ENCODE results near the gene SNX32. TPM values are rescaled to one million over a fixed set of nuclear protein-coding genes. Genes with fewer than 3 reads are reported as not detected.
"Not testable (repeated sequence)": the region's sequence is repeated elsewhere in the genome, so short reads cannot be mapped to it uniquely, and the experiment has no call there.

SNX32 gene
- total RNA-seq, 1 donor from 2014 or later = 1.4 TPM

DNA sequence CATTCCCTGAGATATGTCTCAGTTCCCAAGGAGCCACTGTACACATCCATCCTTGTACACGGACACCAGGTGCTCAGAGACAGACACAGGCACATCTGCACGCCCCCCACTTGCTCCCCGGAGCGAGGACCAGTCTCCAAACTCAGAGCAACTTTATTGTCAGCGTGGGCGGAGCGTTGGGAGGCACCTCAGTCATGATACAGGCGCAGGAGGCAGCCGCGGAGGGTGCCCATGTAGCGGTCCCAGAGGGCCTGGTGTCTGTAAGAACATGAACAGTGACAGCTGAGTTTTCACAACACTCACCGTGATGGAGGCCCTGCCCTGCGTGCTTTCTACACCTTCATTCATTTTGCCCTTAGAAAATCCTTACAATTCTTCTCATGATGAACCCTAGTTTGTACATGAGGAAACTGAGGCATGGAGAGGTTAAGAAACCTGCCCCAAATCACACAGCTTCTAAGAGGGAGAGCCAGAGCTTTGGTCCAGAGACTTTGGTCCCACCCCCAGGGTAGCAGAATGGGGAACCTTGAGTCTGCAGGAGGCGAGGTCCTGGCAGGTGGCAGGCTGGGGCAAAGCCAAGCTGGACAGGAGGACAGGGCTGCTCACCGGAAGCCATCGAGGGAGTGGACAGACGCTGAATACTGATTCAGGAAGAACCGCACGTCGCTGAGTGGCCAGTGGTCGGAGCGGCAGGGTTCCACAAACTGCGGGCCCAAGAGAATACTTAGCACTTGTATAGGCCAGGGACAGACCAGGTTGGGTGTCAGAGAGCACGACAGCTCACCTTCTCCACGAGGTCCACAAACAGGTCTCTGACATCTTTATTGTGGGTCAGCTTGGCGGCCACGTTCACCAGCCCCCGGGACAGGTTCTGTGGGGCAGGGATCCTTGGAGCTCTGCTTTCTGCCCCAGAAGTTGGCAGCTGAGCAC is 50.3 kb downstream of the SNX32 start:
- no peak for DNase-seq (ENCODE audit: low spot score)

DNA sequence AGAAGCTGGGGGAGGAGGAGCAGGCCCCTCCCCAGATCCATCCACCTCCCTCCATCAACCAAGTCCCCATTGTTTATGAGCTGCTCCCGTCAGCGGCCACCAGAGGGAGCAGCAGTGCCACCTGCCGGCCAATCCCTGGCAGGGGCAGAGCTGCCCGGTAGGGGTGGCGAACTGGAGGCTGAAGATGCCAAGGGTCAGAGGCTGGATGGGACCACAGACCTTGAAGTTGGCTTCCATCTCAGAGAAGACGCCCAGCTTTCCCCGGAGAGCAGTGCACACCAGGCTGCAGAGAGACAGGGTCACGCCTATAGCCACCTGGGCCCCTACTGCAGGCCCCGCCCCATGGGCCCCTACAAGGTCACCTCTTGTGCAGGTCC is 50.9 kb downstream of the SNX32 start:
- DNase-seq (ENCODE audit: low spot score) = peak; percentile 73

DNA sequence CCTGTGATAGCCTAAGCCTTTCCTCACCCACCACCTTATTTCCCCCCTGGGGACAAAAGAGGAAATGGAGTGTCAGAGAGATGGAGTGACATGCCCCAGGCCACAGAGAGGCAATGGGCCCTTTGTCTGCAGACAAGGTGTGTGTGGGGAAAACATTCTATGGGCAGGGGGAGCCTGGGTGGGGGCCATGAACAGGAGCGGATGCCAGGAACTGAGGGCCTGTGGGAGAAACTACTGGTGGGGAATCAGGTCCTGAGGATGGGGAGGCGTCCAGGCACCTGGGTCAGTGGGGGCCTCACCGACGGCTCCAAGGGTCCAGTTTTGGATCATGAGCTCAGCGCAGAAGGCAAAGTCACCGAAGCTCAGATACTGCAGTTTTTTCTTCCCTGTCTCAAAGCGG is 51.5 kb downstream of the SNX32 start:
- no peak for DNase-seq (ENCODE audit: low spot score)

DNA sequence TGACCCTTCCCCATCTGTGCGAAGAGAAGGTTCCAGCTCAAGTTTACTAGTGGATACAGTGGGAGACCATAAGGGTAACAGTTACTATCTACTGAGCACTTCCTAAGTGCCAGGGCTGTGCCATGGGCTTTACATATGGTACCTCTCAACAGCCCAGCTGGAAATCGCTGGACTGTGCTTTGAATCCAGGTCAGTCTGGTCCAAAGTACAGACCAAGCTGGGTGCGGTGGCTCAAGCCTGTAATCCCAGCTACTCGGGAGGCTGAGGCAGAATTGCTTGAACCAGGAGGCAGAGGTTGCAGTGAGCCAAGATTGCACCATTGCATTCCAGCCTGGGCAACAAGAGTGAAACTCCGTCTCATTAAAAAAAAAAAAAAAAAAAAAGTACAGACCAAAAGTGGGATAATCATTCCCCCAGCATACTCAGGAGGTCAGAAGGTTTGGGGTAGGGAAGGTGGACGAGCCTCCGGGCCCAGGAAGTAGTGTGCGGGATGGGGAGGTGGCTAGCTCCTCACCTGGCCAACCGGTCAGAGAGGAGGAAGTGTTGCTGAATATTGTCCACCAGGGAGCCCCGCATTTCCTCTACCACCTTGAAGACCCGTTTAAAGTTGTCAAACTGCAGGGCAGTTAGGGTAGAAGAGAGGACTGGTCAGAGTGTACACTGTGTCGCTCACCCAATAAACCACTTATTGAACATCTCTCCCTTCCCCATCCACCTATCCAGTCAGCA is 52.2 kb downstream of the SNX32 start:
- no peak for DNase-seq (ENCODE audit: low spot score)

DNA sequence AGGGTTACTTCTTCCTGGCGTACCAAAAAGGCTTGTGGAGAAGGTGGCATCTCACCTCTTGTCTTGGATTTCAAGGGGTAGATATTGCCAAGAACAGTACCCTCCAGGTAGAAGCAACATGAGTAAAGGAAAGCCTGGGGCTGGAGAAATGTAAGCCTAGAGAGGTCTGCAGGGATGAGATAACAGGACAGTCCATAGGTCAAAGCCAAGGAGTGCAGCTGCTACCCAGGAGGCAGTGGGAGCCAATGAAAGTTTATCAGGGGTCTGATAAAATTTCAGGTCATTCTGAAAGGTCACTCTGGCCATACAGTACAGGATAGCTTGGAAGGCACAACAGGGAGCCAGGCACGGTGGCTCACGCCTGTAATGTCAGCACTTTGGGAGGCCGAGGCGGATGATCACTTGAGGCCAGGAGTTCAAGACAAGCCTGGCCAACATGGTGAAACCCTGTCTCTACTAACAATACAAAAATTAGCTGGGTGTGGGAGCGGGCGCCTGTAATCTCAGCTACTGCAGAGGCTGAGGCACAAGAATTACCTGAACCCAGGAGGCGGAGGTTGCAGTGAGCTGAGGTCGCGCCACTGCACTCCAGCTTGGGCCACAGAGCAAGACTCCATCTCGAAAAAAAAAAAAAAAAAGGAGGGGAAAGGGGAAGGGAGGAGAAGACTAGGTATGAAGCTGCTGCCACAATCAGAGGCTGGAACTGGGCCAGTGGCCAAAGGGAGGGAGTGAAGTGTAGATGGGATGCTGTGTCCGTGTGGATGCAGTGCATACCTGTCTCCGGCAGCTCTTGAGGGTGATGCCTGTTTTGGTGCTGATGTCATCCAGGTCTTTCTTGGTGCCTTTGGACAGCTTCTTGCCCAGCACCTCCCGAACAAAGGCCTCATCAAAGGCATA is 53.3 kb downstream of the SNX32 start:
- DNase-seq (ENCODE audit: low spot score) = no peak

DNA sequence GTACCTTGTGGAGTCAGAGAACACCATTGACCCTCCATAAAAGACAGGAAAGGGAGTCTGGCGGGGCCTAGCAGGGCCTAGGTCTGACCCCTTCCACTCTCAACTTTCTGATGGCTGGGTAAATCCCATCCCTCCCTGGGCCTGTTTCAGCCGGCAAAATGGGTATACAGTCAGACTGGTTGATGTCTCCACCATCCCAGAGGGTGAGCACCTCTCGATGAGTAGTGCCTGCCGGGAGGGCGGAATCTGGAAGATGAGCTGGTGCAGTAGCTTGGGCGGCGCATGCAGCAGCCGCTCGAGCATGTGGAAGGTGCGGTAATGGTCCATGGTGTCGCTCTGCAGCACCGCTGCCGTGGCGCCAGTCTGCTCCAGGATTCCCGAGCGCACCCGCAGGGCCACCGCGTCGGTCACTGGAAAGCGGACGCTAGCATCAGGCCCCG is 54.0 kb downstream of the SNX32 start:
- DNase-seq (ENCODE audit: low spot score) = no peak

DNA sequence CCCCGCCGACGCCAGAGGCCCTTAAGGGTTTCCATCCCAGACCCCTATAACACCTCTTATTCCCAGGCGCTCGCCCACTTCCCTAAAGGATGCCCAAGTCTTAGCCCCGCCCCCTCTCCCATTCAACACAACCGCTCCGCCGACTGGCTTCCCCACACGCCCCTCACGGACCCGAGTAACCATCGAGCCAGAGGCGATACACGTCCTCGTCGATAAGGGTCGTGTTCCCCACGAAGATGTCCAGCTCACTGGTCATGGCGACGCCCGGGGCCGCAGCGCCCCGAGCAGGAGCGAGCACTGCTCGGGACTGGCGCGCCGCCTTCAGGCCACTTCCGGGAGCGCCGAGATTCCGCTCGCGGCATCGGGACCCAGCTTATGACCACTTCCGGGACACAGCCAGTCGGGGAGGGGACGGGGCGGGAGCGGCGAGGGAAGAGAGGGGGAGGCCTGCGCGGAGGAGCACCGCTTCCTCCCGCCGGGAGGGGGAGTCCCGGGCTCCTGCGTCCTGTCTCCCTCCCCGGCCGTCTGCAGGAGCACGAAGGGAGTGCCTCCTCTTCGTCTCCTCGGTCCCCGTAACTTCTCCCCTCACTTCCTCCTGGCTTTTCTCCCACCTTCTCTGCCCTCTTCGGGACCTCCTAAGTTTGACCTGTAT is 54.5 kb downstream of the SNX32 start, which contains the start of gene FIBP:
Gene FIBP (minus strand): TSS at position 309 of the 652 bp plus-strand sequence. CDS start 53 bp downstream, at position 256.
- DNase-seq (ENCODE audit: low spot score) = peak; percentile 97

DNA sequence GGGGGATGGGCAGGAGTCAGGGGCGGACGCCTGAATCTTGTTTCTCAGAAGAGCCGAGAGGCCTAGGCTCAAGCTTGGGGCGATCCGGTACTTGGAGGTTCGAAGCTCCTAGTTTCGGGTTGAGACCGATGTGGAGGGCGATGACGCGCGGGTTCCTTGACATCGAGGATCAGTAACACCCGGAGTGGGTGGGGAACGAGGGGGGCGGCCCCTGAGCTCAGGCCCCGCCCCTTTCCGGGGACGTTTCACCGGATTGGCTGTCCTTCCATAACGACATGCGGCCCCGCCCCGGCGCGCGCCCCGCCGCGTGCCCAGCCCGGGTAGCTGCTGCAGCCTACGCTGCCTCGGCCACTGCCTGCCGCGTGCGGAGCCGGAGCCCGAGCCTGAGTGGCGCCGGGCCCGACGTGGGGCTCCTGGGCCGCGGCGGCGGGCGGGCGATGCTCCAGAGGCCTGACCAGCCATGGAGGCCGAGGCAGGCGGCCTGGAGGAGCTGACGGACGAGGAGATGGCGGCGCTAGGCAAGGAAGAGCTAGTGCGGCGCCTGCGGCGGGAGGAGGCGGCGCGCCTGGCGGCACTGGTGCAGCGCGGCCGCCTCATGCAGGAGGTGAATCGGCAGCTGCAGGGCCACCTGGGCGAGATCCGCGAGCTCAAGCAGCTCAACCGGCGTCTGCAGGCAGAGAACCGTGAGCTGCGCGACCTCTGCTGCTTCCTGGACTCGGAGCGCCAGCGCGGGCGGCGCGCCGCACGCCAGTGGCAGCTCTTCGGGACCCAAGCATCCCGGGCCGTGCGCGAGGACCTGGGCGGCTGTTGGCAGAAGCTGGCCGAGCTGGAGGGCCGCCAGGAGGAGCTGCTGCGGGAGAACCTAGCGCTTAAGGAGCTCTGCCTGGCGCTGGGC is 56.8 kb downstream of the SNX32 start, which contains the start of gene CCDC85B:
Gene CCDC85B (plus strand): TSS at position 350 of the 895 bp plus-strand sequence. CDS start 111 bp downstream, at position 461.
- peak; percentile 99 for DNase-seq (ENCODE audit: low spot score)

DNA sequence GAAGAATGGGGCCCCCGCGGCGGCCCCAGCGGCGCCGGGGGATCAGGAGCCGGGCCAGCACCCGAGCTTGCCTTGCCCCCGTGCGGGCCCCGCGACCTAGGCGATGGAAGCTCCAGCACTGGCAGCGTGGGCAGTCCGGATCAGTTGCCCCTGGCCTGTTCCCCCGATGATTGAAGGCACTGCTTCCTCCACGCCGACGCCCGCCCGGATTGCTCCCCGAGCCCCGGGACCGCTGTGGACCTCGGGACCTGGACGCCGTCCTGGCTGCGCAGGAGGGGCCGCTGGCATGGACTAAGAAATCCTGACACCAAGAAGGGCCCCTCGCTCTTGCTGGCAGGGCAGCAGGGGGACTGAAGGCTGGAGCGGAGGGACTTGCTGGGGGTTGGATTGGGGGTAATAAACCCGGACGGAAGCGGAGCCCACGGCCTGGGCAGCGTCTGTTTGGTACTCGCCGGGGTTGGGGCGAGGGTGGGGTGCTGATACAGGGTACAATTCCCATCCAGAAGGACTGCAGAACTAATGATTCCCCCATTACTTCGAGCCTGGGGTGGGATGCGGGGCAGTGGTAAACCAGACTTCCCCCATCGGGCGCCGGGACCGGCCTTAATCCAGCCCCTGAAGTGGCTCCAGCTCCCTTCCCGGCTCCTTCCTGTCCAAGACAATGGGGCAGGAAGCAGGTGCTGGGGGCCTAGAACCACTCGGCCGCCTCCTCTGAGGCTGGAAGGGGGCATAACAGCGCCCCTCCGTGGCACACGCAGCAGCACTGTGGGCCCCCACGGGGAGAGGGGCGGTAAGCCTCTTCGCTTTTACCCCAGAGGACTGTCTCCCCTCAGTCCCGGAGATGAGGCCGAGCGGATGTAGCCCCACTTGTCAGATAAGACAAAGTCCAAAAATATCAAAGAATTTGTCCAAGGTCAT is 57.7 kb downstream of the SNX32 start:
- no peak for DNase-seq (ENCODE audit: low spot score)

DNA sequence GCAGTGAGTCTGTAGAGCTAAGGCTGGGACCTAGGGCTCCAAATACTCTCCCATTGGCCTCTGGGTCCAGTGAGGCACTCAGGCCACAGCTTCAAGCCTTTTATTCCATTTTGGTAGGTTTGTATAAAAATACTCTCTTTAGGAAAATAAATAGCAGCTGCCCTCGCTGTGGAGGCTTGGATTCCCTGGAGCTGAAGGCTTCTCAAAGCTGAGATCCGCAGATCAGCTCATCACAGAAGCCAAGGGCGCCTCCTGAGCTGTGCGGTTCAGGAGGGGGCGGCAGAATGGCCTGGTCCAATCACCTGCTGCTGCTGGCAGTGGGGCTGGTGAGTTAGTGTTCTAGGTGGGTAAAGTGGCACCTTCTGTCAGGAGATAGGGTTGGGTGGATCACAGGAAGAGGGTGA is 58.4 kb downstream of the SNX32 start:
- DNase-seq (ENCODE audit: low spot score) = not testable (repeated sequence)

DNA sequence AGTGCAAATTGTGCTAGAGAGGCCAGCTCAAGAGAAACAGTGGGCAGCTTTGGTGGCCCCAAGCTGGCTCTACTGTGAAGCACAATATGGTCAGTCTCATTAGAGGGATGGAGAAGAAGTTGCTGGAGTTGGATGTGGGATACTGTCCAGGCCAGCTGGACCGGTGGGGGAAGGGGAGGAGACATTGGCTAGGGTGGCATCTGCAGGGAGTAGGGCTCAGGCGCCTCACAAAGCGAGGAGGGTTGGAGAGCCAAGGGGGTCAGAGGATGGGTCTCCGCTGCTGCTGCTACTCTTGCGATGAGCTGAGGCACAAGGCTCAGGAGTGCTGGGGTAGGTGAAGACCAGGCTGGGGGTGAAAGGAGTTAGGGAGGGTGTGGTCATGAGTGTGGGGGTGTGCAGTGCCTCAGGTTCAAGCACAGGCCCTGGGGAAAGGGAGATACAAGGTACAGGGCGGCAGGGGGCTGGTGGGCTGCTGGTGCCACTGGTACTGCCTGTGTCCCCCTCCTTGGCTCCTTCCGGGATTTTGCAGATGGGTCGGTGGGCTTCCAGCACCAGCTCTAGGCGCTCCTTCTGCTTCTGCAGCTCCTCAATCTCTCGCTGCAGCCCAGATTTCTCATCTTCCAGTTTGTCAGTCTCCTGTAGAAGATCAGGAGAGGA is 59.0 kb downstream of the SNX32 start:
- DNase-seq (ENCODE audit: low spot score) = no peak

DNA sequence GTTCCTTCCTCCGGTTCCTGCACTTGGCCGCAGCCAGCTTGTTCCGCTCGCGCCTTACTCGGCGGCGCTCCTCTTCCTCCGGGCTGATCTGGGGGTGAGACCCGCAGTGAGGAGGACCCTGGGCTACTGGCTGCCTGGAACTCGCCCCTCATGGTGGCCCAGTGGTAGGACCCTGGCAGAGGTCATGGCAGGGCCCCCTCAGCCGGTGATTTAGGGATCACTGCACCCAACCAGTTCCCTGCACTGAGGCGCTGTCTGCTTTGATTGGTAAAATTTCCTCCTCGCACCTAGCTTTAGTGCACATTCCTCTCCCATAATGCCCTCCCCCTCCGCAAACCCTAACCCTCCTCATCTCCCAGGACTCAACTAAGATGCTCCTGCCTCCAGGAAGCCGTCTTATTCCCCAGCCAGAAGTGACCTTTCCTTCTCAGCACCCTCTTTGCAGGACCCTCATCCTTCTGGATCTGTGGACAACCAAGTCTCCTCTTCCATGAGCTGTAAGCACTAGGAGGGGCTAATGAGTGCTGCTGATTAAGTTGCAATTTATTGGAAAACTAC is 60.4 kb downstream of the SNX32 start:
- no peak for DNase-seq (ENCODE audit: low spot score)

DNA sequence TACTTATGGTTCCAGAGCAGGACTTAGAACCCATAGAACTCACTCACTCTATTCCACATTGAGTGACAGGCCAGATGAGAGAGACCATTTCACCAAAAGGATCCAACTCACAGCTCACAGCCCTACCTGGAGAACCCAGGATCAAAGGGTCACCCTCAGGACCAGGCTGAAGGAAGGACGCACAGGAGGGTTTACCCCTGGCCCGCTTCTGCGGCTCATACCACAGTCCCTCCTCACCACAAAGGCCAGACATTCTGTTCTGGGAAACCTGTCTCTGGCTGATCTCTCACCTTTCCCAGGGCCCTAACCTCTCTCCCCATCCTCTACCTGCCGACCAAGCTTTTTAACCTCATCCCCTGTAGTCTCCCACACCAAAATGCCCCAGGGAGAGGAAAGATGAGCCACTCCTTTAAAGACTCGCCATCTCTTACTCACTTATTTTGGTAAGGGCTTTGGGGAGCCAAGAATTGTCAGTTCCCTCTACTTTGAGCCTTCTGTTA is 61.8 kb downstream of the SNX32 start:
- no peak for DNase-seq (ENCODE audit: low spot score)

DNA sequence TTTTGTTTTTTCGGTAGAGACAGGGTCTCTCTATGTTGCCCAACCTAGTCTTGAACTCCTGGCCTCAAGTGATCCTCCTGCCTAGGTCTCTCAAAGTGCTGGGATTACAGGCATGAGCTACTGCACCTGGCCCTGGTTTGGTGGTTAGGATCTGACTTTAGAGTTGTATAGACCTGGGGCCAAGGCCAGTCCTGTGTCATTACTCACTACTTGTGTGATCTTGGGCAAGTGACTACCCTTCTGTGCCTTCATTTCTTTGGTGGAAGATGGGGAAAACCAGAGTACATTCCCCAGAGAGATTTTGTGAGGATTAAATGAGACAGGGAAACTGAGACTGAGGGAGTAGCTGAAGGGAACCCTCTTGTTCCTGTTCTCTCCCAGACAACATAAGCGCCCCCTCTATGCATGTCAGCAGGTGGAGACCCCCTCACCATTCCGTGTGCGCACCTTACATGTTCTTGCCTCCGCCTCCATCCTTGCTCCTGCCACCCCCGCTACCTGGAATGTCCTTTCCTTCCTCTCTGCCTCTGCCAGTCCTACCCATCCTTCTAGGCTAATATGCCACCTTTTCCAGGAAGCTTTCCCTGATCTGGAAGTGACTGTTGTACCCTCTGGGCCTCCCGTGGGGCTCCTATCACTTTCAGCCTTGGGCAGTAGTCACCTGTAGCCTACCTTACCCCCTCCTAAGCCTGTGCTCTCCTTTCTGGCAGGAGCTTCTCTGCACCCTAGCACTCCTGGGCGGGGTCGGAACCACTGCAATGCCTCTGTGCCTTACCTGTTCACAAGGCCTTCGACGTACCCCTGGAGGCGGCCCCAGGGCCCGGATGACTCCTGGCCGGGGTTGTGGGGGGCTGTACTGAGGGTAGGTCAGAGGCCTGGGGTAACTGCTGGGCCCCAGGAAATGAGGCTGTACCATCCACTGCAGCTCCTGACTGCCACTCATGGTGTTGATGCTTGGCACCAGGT is 62.6 kb downstream of the SNX32 start:
- no peak for DNase-seq (ENCODE audit: low spot score)

DNA sequence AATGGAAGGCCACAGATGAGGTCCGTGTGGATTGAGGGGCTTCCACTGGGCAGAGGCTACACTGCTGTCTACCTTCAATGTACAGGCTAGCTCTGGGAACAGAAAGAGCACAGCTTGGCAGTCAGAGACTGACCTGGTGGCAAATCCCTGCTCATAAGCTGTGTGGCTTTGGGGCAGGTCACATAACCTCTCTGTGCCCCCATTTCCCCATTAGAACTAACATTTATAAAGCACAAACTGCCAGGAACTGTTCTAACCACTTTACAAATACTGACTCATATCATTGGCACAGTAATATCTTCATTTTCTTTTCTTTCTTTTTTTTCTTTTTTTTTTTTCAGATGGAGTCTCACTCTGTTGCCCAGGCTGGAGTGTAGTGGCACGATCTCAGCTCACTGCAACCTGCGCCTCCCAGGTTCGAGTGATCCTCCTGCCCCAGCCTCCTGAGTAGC is 63.3 kb downstream of the SNX32 start:
- no peak for DNase-seq (ENCODE audit: low spot score)

DNA sequence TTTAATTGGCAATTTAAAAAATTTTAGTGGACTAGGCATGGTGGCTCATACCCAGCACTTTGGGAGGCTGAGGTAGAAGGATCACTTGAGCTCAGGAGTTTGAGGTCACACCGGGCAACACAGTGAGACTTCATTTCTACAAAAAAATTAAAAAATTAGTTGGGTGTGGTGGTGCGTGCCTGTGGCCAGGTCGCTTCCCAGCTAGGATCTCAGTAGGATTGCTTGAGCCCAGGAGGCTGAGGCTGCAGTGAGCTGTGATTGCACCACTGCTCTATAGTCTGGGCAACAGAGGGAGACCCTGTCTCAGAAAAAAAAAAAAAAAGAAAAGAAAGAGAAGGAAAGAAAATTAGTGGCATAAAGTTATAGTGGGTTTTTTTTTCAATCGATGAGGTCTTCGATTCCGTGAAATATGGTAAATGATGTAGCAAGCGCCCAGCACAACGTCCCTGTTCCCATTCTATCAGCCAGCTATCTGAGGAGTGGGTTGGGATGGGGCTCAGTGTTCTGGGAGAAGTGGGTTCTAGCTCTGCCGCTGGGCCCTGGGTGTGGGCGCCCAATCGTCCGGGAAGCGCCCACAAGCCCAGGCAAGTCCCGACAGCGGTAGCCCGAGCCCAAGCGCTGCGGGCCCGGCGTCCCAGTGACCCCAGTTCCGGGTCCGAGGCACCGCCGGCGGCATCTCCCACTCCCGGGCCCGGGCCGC is 65.0 kb downstream of the SNX32 start:
- DNase-seq (ENCODE audit: low spot score) = no peak

Measured in mucosa of gallbladder (tissue), 1 donor.